MM.1S (cell line): ENCODE results near the gene OIT3.

Source experiments
- EZH2 ChIP-seq: fragments of 300-600 bp; sonication (generic); optimal IDR thresholded peaks from 2 replicates; pipeline ENCODE3; 2017; ENCODE audit warnings: low read depth, mild to moderate bottlenecking, antibody characterized with exemption, low read length, mixed read lengths
- EZH2phosphoT487 ChIP-seq: fragments of 300-600 bp; sonication (generic); IDR thresholded peaks from 2 replicates; pipeline ENCODE4 v1.6.1; 2018; ENCODE audit warnings: antibody characterized with exemption, low read length
- TF ChIP-seq, protein P1 (sequence below): fragments of 300-600 bp; sonication (generic); IDR thresholded peaks from 2 replicates; pipeline ENCODE4 v1.5.1; 2016; ENCODE audit warnings: antibody characterized with exemption, low read length, mixed read lengths

DNA sequence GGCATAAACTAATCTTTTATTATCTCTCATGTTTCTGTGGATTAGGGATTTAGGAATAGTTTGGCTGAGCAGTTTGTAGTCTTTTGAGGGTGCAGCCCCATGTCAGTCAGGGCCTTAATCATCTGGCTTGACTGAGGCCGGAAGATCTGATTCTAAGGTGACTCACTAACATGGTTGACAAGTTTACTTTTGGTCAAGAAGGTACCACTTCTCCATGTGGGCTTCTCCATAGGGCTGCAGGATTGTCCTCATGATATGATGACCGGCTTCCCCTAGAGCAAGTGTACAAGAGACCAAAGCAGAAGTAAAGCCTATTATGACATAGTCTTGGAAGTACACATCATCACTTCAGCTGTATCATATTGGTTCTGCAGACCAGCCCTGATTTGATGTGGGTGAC is 45.9 kb upstream of the OIT3 start:
- TF ChIP-seq, protein P1, sequence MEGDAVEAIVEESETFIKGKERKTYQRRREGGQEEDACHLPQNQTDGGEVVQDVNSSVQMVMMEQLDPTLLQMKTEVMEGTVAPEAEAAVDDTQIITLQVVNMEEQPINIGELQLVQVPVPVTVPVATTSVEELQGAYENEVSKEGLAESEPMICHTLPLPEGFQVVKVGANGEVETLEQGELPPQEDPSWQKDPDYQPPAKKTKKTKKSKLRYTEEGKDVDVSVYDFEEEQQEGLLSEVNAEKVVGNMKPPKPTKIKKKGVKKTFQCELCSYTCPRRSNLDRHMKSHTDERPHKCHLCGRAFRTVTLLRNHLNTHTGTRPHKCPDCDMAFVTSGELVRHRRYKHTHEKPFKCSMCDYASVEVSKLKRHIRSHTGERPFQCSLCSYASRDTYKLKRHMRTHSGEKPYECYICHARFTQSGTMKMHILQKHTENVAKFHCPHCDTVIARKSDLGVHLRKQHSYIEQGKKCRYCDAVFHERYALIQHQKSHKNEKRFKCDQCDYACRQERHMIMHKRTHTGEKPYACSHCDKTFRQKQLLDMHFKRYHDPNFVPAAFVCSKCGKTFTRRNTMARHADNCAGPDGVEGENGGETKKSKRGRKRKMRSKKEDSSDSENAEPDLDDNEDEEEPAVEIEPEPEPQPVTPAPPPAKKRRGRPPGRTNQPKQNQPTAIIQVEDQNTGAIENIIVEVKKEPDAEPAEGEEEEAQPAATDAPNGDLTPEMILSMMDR: no peak
- TF ChIP-seq EZH2phosphoT487 (no peak), EZH2 (no peak)
